CD14-positive monocyte (primary cell): ENCODE results near the gene KLK7. TPM values are rescaled to one million over a fixed set of nuclear protein-coding genes. Genes with fewer than 3 reads are reported as not detected.

ENCODE experiments used
- DNase-seq, 3 donors: peaks; one replicate each; pipeline ENCODE4 v3.0.0-alpha.2; 2011 to 2022
- H2AFZ ChIP-seq: 2 replicates; pipeline ENCODE4 v1.6.0; 2012; ENCODE audit warnings: mild to moderate bottlenecking, low read depth, low read length, inconsistent platforms; ENCODE audit not compliant: insufficient read depth, poor library complexity, severe bottlenecking
- H3K27ac ChIP-seq, 2 donors: 1 replicate in 1 of 2; 2 replicates in 1 of 2; pipeline ENCODE4 v1.5.1; 2012 to 2013; ENCODE audit warnings: low read length in 2 of 2, control low read depth in 1 of 2, inconsistent platforms in 1 of 2, low read depth in 1 of 2, mild to moderate bottlenecking in 1 of 2
- H3K27me3 ChIP-seq, 2 donors: one replicate each; pipeline versions ENCODE4 v1.6.0 to v1.6.1; 2011 to 2013; ENCODE audit warnings: low read length in 2 of 2; ENCODE audit not compliant: control insufficient read depth in 2 of 2, insufficient read depth in 2 of 2
- H3K36me3 ChIP-seq, 2 donors: replicated peaks in 1 of 2; 1 replicate in 1 of 2; 2 replicates in 1 of 2; pipeline versions ENCODE4 v1.5.1 to v1.6.1; 2012 to 2013; ENCODE audit warnings: low read length in 2 of 2, control low read depth in 1 of 2, inconsistent platforms in 1 of 2, mild to moderate bottlenecking in 1 of 2; ENCODE audit not compliant: insufficient read depth in 2 of 2, control insufficient read depth in 1 of 2
- H3K4me1 ChIP-seq, 2 donors: 1 replicate in 1 of 2; 2 replicates in 1 of 2; pipeline versions ENCODE4 v1.5.1 to v1.6.1; 2012 to 2013; ENCODE audit warnings: low read length in 2 of 2, control low read depth in 1 of 2, inconsistent platforms in 1 of 2, mild to moderate bottlenecking in 1 of 2, moderate library complexity in 1 of 2; ENCODE audit not compliant: insufficient read depth in 2 of 2, control insufficient read depth in 1 of 2
- H3K4me2 ChIP-seq: replicated peaks from 2 replicates; pipeline ENCODE3; 2012; ENCODE audit warnings: low read length, moderate library complexity, mild to moderate bottlenecking; ENCODE audit not compliant: poor library complexity, severe bottlenecking; ENCODE audit errors: extremely low read depth
- H3K4me3 ChIP-seq, 3 experiments: fragments of 200-600 bp in 1 of 3; sonication (generic) in 1 of 3; replicated peaks in 1 of 3; 1 replicate in 2 of 3; 2 replicates in 1 of 3; pipeline ENCODE4 v1.5.1; 2011 to 2013; ENCODE audit warnings: low read length in 3 of 3, mild to moderate bottlenecking in 3 of 3, control low read depth in 2 of 3, low read depth in 2 of 3, inconsistent platforms in 1 of 3, moderate library complexity in 1 of 3
- H3K79me2 ChIP-seq: 2 replicates; pipeline ENCODE4 v1.6.0; 2012; ENCODE audit warnings: mild to moderate bottlenecking, control low read depth, inconsistent platforms, low read length, moderate library complexity; ENCODE audit not compliant: insufficient read depth
- H3K9ac ChIP-seq: 2 replicates; pipeline ENCODE4 v1.6.0; 2017; ENCODE audit warnings: low read length, mild to moderate bottlenecking; ENCODE audit not compliant: insufficient read depth, poor library complexity, severe bottlenecking
- H3K9me3 ChIP-seq, 2 donors: replicated peaks in 1 of 2; 1 replicate in 1 of 2; 2 replicates in 1 of 2; pipeline versions ENCODE4 v1.5.1 to v1.6.1; 2012 to 2013; ENCODE audit warnings: low read length in 2 of 2, control low read depth in 1 of 2; ENCODE audit not compliant: control insufficient read depth in 1 of 2, insufficient read depth in 1 of 2
- H4K20me1 ChIP-seq: 2 replicates; pipeline ENCODE4 v1.6.0; 2012; ENCODE audit warnings: mild to moderate bottlenecking, low read length, control low read depth, moderate library complexity; ENCODE audit not compliant: insufficient read depth
- H3K27ac Mint-ChIP-seq, 7 donors: one replicate each; pipeline ENCODE4 v1.8.0; 2020; ENCODE audit warnings: mild to moderate bottlenecking in 7 of 7, mixed read lengths in 7 of 7, moderate library complexity in 6 of 7, inconsistent platforms in 2 of 7
- H3K27me3 Mint-ChIP-seq, 3 donors: one replicate each; pipeline ENCODE4 v1.8.0; 2021 to 2022; ENCODE audit warnings: low read depth in 3 of 3, mild to moderate bottlenecking in 3 of 3, mixed read lengths in 3 of 3, moderate library complexity in 3 of 3, inconsistent platforms in 1 of 3
- H3K36me3 Mint-ChIP-seq, 2 donors: one replicate each; pipeline ENCODE4 v1.8.0; 2020; ENCODE audit warnings: mixed read lengths in 2 of 2, inconsistent platforms in 1 of 2, mild to moderate bottlenecking in 1 of 2
- H3K4me1 Mint-ChIP-seq: one replicate; pipeline ENCODE4 v1.8.0; 2020; ENCODE audit warnings: mild to moderate bottlenecking, mixed read lengths
- H3K4me3 Mint-ChIP-seq, 2 donors: one replicate each; pipeline ENCODE4 v1.8.0; 2020; ENCODE audit warnings: mild to moderate bottlenecking in 2 of 2, mixed read lengths in 2 of 2, moderate library complexity in 1 of 2
- H3K9me3 Mint-ChIP-seq, 7 donors: one replicate each; pipeline ENCODE4 v1.8.0; 2020 to 2022; ENCODE audit warnings: mixed read lengths in 7 of 7, mild to moderate bottlenecking in 6 of 7, moderate library complexity in 6 of 7, inconsistent platforms in 2 of 7
- WGBS: methylation state at CpG from one replicate; pipeline ENCODE4 v1.1.5; 2013; ENCODE audit warnings: missing lambda C conversion rate; ENCODE audit not compliant: insufficient coverage; 5-methylcytosine and 5-hydroxymethylcytosine counted together
- intact Hi-C, 2 donors: fragments of 100-400 bp; cut with micrococcal nuclease; formaldehyde crosslinking; loops; one replicate each; pipeline versions ENCODE4 v1.15.0 to v1.15.1; 2023
- polyA plus RNA-seq, 3 donors: library from polyadenylated mRNA; depleted of rRNA in 1 of 3; unstranded in 2 of 3; stranded (reverse) in 1 of 3; fragments of 300-500 nt in 2 of 3; fragments of >200 nt in 1 of 3; fragmentation: Illumina TruSeq in 2 of 3; gene quantifications; 1 replicate in 2 of 3; 2 replicates in 1 of 3; pipeline ENCODE4 v1.2.3, GENCODE V29; 2012 to 2021
- TF ChIP-seq, protein P1 (sequence below): fragments of 200-600 bp; IDR thresholded peaks from one replicate; pipeline ENCODE4 v1.8.0; 2022; ENCODE audit warnings: antibody characterized with exemption, mild to moderate bottlenecking

Gene KLK7
- polyA plus RNA-seq, 3 donors, result not detected

DNA sequence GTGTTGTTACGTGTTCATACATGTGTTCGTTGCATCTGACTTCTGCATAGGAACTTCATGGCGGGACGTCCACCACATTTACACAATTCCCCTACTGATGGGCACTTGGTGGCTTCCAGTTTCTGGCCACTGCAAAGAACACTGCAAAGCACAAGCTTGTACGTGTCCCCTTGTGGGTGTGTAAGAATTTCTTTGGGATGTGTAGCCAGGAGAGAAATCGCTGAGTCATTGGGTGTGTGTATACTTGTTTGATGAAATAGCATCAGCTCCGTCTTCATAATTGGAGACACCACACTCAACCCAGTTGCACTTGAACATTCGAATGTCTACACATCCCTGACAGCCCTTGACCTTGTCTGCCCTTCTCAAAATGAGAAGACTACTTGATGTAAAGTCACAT lies 50.1 kb downstream of the KLK7 start:
- H3K27ac ChIP-seq, result no peak overlapping the region
- H3K9me3 Mint-ChIP-seq, result peaks cover 0 to 2% (median 0%) of the 10 kb centered on the region in 7 donors
- no peak for DNase-seq
- TF ChIP-seq, protein P1, sequence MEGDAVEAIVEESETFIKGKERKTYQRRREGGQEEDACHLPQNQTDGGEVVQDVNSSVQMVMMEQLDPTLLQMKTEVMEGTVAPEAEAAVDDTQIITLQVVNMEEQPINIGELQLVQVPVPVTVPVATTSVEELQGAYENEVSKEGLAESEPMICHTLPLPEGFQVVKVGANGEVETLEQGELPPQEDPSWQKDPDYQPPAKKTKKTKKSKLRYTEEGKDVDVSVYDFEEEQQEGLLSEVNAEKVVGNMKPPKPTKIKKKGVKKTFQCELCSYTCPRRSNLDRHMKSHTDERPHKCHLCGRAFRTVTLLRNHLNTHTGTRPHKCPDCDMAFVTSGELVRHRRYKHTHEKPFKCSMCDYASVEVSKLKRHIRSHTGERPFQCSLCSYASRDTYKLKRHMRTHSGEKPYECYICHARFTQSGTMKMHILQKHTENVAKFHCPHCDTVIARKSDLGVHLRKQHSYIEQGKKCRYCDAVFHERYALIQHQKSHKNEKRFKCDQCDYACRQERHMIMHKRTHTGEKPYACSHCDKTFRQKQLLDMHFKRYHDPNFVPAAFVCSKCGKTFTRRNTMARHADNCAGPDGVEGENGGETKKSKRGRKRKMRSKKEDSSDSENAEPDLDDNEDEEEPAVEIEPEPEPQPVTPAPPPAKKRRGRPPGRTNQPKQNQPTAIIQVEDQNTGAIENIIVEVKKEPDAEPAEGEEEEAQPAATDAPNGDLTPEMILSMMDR, result no peak
- no peaks in the 10 kb centered on the region for H3K36me3 ChIP-seq
- intact Hi-C loops, result no loop called here
- no peaks in the 10 kb centered on the region for H3K79me2 ChIP-seq
- H3K4me3 ChIP-seq, result no peak overlapping the region
- no peak overlapping the region for H3K4me3 Mint-ChIP-seq
- H3K27ac Mint-ChIP-seq, result no peak overlapping the region
- no peaks in the 10 kb centered on the region for H3K36me3 Mint-ChIP-seq
- no peak overlapping the region for H2AFZ ChIP-seq
- peaks cover 15 to 30% (median 27%) of the 10 kb centered on the region in 3 donors for H3K27me3 Mint-ChIP-seq
- H3K4me1 Mint-ChIP-seq, result peaks cover 2% of the 10 kb centered on the region
- no peaks in the 10 kb centered on the region for H3K4me1 ChIP-seq
- peaks cover 0 to 4% of the 10 kb centered on the region in 2 donors for H3K27me3 ChIP-seq
- H3K9me3 ChIP-seq, result no peaks in the 10 kb centered on the region
- no peaks in the 10 kb centered on the region for H4K20me1 ChIP-seq
- H3K9ac ChIP-seq, result no peak overlapping the region
- 80% methylated on average over 5 of the region's 8 CpGs for WGBS
- H3K4me2 ChIP-seq, result no peak overlapping the region

DNA sequence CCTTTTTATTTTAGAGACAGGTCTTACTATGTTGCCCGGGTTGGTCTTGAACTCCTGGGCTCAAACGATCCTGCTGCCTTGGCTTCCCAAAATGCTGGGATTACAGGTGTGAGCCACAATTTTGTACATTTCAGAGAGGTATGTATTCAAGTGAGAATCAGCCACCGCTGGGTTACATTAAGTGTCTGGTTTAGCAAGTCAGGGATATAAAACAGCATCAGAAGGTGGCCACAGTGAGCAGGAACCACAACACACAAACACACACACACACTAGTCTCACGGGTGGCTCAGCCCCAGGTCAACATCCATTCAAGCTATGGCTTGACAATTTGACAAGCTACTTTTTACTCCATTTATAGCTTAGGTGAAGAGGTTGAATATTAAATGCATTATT lies 51.0 kb downstream of the KLK7 start:
- Mint-ChIP-seq H3K4me1 (peaks cover 2% of the 10 kb centered on the region), H3K27ac (no peak overlapping the region), H3K9me3 (peaks cover 0 to 2% (median 0%) of the 10 kb centered on the region in 7 donors), H3K4me3 (no peak overlapping the region), H3K36me3 (no peaks in the 10 kb centered on the region), H3K27me3 (peaks cover 15 to 29% (median 28%) of the 10 kb centered on the region in 3 donors)
- H3K79me2 ChIP-seq, result no peaks in the 10 kb centered on the region
- no peak overlapping the region for H3K27ac ChIP-seq
- H3K9ac ChIP-seq, result no peak overlapping the region
- H3K4me1 ChIP-seq, result no peaks in the 10 kb centered on the region
- no peak overlapping the region for H2AFZ ChIP-seq
- peaks cover 0 to 4% of the 10 kb centered on the region in 2 donors for H3K27me3 ChIP-seq
- no peak overlapping the region for H3K4me2 ChIP-seq
- no CpG with 5 or more reads among the region's 4 CpGs for WGBS
- DNase-seq, result no peak
- intact Hi-C loops, result no loop called here
- no peaks in the 10 kb centered on the region for H4K20me1 ChIP-seq
- H3K4me3 ChIP-seq, result no peak overlapping the region
- TF ChIP-seq, protein P1, result no peak
- no peaks in the 10 kb centered on the region for H3K36me3 ChIP-seq
- no peaks in the 10 kb centered on the region for H3K9me3 ChIP-seq
